ENCODE measurements around the gene CHRNA1. TPM values are rescaled to one million over a fixed set of nuclear protein-coding genes. Genes with fewer than 3 reads are reported as not detected.

The CHRNA1 gene
- total RNA-seq, 1 experiment from 2014 or later: 1.8 TPM

DNA sequence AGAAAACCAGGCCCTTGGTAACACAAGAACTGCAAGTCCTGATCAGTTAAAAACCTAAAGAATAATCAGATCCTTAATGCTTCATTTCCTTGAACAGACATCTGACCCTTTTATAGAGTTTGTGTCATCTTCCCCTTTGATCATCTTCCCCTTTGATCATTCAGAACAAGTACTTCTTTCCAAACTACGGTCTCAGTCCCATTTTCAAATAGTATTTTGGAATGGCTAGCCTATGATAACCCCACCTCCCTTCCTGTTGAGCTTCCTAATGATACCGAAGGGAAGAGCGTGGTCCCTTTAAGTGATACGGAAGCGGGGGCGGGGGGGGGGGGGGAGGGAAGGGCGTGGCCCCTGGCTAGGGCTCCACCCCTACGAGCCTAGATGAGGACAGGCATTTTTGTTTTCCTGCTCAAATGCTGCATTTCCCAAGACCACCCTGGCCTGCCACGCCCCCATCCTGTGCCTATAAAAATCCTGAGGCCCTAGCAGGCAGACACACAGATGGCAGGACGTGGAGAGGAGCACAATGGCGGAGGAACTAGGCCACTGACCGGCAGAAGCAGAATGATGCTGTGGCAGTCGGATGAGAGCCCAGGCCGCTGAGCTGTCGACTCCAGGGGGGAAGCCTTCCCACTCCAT lies 24.1 kb upstream of the CHRNA1 start:
- POLR2A ChIA-PET (ENCODE audit: unreplicated experiment): no interaction called here
- Histone ChIP-seq H3K9me3 (ENCODE audit: low read length) (no peaks in the 10 kb centered on the region), H3K9ac (ENCODE audit: low read length) (no peak overlapping the region), H3K36me3 (ENCODE audit: low read depth, low read length) (no peaks in the 10 kb centered on the region), H3K4me3 (ENCODE audit: low read length) (no peak overlapping the region), H2AFZ (ENCODE audit: low read length) (no peak overlapping the region), H3K4me1 (ENCODE audit: insufficient read depth, low read length) (no peaks in the 10 kb centered on the region), H3K4me2 (ENCODE audit: low read length) (no peak overlapping the region), H3K27ac (ENCODE audit: low read length) (no peak overlapping the region), H3F3A (ENCODE audit: low read length, unreplicated experiment) (no peaks in the 10 kb centered on the region), H4K20me1 (ENCODE audit: low read length) (no peaks in the 10 kb centered on the region), H3K9me2 (replicated peaks; ENCODE audit: low read length) (no peaks in the 10 kb centered on the region), H3K27me3 (ENCODE audit: low read length) (no peaks in the 10 kb centered on the region), H3K79me2 (ENCODE audit: low read length) (no peaks in the 10 kb centered on the region)
- CTCF ChIA-PET: no interaction called here
- TF ChIP-seq EZH2 (IDR thresholded peaks at IDR 0.05; ENCODE audit: low read length, unreplicated experiment) (no peak), EZH2phosphoT487 (IDR thresholded peaks at IDR 0.05; ENCODE audit: borderline replicate concordance, low read length) (no peak)
- TF ChIP-seq, protein P1, sequence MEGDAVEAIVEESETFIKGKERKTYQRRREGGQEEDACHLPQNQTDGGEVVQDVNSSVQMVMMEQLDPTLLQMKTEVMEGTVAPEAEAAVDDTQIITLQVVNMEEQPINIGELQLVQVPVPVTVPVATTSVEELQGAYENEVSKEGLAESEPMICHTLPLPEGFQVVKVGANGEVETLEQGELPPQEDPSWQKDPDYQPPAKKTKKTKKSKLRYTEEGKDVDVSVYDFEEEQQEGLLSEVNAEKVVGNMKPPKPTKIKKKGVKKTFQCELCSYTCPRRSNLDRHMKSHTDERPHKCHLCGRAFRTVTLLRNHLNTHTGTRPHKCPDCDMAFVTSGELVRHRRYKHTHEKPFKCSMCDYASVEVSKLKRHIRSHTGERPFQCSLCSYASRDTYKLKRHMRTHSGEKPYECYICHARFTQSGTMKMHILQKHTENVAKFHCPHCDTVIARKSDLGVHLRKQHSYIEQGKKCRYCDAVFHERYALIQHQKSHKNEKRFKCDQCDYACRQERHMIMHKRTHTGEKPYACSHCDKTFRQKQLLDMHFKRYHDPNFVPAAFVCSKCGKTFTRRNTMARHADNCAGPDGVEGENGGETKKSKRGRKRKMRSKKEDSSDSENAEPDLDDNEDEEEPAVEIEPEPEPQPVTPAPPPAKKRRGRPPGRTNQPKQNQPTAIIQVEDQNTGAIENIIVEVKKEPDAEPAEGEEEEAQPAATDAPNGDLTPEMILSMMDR (conservative IDR thresholded peaks at IDR 0.05; ENCODE audit: low read depth, low read length): no peak
- no TSS peak for BruUV-seq (replicated peaks)
- DNase-seq (no peak), ATAC-seq (no peak)
- intact Hi-C loops (cut with micrococcal nuclease): no loop called here

DNA sequence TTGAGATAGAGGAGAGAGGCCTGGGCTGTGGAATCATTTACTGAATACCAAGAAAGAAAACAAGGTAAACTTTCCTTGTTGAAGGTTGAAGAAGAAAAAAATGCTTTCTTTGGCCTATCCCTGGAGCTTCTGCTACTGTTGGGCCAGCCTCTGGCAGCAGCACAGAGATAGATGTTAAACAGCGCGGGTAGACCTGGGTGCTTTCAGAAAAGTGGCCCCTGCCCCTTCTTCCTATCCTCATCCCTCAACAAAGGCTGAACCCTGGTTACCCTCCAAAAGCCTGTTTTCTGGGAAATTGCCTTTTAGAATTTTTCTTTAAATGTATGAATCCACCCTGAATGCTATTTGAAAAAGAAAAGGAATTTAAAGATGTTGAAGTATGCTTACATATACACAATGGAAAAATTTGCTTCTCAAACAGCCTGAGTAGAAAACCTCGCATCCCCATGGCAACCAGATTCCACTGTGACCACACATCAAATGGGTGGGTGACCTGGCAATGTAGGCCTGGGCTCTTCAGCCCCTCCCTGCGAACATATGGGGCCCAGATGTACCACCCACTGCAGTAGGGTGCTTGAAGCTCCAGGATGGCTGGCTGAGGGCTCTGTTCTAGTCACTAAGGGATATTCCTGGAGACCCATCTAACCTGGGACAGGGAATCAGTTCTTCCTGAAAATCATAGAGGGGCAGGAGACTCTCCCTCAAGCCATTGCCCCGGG lies 23.4 kb upstream of the CHRNA1 start:
- Histone ChIP-seq H3K4me2 (ENCODE audit: low read length) (no peak overlapping the region), H3F3A (ENCODE audit: low read length, unreplicated experiment) (no peaks in the 10 kb centered on the region), H4K20me1 (ENCODE audit: low read length) (no peaks in the 10 kb centered on the region), H3K36me3 (ENCODE audit: low read depth, low read length) (no peaks in the 10 kb centered on the region), H3K4me3 (ENCODE audit: low read length) (no peak overlapping the region), H3K9me3 (ENCODE audit: low read length) (no peaks in the 10 kb centered on the region), H2AFZ (ENCODE audit: low read length) (no peak overlapping the region), H3K27ac (ENCODE audit: low read length) (no peak overlapping the region), H3K9ac (ENCODE audit: low read length) (no peak overlapping the region), H3K27me3 (ENCODE audit: low read length) (no peaks in the 10 kb centered on the region), H3K4me1 (ENCODE audit: insufficient read depth, low read length) (no peaks in the 10 kb centered on the region), H3K9me2 (replicated peaks; ENCODE audit: low read length) (no peaks in the 10 kb centered on the region), H3K79me2 (ENCODE audit: low read length) (no peaks in the 10 kb centered on the region)
- POLR2A ChIA-PET (ENCODE audit: unreplicated experiment): no interaction called here
- BruUV-seq (replicated peaks): no TSS peak
- intact Hi-C loops (cut with micrococcal nuclease): no loop called here
- CTCF ChIA-PET: no interaction called here
- ATAC-seq: no peak
- DNase-seq: no peak
- TF ChIP-seq EZH2 (IDR thresholded peaks at IDR 0.05; ENCODE audit: low read length, unreplicated experiment) (no peak), EZH2phosphoT487 (IDR thresholded peaks at IDR 0.05; ENCODE audit: borderline replicate concordance, low read length) (no peak)
- TF ChIP-seq, protein P1 (conservative IDR thresholded peaks at IDR 0.05; ENCODE audit: low read depth, low read length): no peak

DNA sequence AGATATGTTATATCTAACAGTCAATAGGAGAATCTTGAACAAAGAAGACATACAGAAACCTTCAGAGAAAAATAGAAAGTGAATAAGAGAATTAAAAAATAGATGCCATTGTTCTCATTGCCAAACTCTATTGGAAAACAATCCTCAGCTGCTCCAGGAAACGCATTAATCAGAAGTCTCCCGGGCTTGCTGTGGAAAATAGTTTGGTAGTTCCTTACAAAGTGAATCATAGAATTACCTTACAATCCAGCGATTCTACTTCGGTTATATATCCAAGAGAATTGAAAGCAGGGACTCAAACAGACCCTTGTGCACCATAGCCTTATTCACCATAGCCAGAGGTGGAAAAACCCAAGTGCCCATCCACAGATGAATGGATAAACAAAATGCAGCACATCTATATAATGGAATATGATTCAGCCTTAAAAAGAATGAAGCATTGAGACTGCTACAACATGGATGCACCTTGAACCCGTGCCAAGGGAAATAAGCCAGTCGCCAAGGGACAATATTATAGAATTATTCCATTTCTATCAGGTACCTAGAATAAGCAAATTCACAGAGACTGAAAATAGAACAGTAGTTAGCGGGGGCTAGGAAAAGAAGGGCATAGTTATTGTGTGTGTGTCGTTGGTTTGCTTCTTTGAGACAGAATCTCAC lies 21.9 kb upstream of the CHRNA1 start:
- H3K9me3 ChIP-seq (ENCODE audit: low read length): no peaks in the 10 kb centered on the region
- POLR2A ChIA-PET (ENCODE audit: unreplicated experiment): no interaction called here
- ATAC-seq: no peak

More for the DNA sequence above, 21.9 kb upstream of the CHRNA1 start:
- Histone ChIP-seq H3K9ac (ENCODE audit: low read length) (no peak overlapping the region), H3K4me2 (ENCODE audit: low read length) (no peak overlapping the region), H3F3A (ENCODE audit: low read length, unreplicated experiment) (no peaks in the 10 kb centered on the region), H3K79me2 (ENCODE audit: low read length) (no peaks in the 10 kb centered on the region), H2AFZ (ENCODE audit: low read length) (no peak overlapping the region), H3K27me3 (ENCODE audit: low read length) (no peaks in the 10 kb centered on the region), H3K4me3 (ENCODE audit: low read length) (no peak overlapping the region), H3K9me2 (replicated peaks; ENCODE audit: low read length) (no peaks in the 10 kb centered on the region), H3K36me3 (ENCODE audit: low read depth, low read length) (no peaks in the 10 kb centered on the region), H3K4me1 (ENCODE audit: insufficient read depth, low read length) (no peaks in the 10 kb centered on the region), H4K20me1 (ENCODE audit: low read length) (no peaks in the 10 kb centered on the region), H3K27ac (ENCODE audit: low read length) (no peak overlapping the region)
- BruUV-seq (replicated peaks): no TSS peak
- TF ChIP-seq, protein P1 (conservative IDR thresholded peaks at IDR 0.05; ENCODE audit: low read depth, low read length): no peak
- TF ChIP-seq EZH2phosphoT487 (IDR thresholded peaks at IDR 0.05; ENCODE audit: borderline replicate concordance, low read length): no peak
- no peak for TF ChIP-seq EZH2 (IDR thresholded peaks at IDR 0.05; ENCODE audit: low read length, unreplicated experiment)
- intact Hi-C loops (cut with micrococcal nuclease): no loop called here
- CTCF ChIA-PET: no interaction called here
- no peak for DNase-seq

Measured in PC-3 (cell line).